Liver (tissue), 9 donors: ENCODE results near the gene ADCYAP1R1. TPM values are rescaled to one million over a fixed set of nuclear protein-coding genes. Genes with fewer than 3 reads are reported as not detected.

Source experiments
- DNase-seq: peaks from one replicate; pipeline ENCODE4 v3.0.0-alpha.2; 2017; ENCODE audit warnings: low spot score
- H3K27ac ChIP-seq, 2 donors: one replicate each; pipeline ENCODE4 v1.7.0; 2013; ENCODE audit warnings: inconsistent platforms in 2 of 2, low read length in 2 of 2, control low read depth in 1 of 2, low read depth in 1 of 2, mild to moderate bottlenecking in 1 of 2
- H3K27me3 ChIP-seq, 4 donors: one replicate each; pipeline versions ENCODE4 v1.6.1 to v1.7.0; 2013; ENCODE audit warnings: low read length in 3 of 4, inconsistent platforms in 1 of 4, mild to moderate bottlenecking in 1 of 4, moderate library complexity in 1 of 4; ENCODE audit not compliant: control insufficient read depth in 4 of 4, insufficient read depth in 4 of 4
- H3K36me3 ChIP-seq, 4 donors: one replicate each; pipeline versions ENCODE4 v1.6.1 to v1.7.0; 2013; ENCODE audit warnings: low read length in 3 of 4, mild to moderate bottlenecking in 3 of 4, low read depth in 1 of 4, moderate library complexity in 1 of 4; ENCODE audit not compliant: control insufficient read depth in 4 of 4, insufficient read depth in 3 of 4
- H3K4me1 ChIP-seq, 4 donors: one replicate each; pipeline versions ENCODE4 v1.6.1 to v1.7.0; 2013; ENCODE audit warnings: low read length in 3 of 4, mild to moderate bottlenecking in 3 of 4, moderate library complexity in 1 of 4; ENCODE audit not compliant: control insufficient read depth in 4 of 4, insufficient read depth in 4 of 4
- H3K4me3 ChIP-seq, 3 donors: one replicate each; pipeline versions ENCODE4 v1.6.1 to v1.7.0; 2013; ENCODE audit warnings: low read length in 3 of 3, control low read depth in 1 of 3, low read depth in 1 of 3, mild to moderate bottlenecking in 1 of 3
- H3K9ac ChIP-seq, 2 donors: one replicate each; pipeline ENCODE4 v1.7.0; 2013; ENCODE audit warnings: low read length in 2 of 2, mild to moderate bottlenecking in 2 of 2, moderate library complexity in 2 of 2, control low read depth in 1 of 2, low read depth in 1 of 2
- H3K9me3 ChIP-seq, 4 donors: one replicate each; pipeline versions ENCODE4 v1.6.1 to v1.7.0; 2013; ENCODE audit warnings: low read length in 3 of 4; ENCODE audit not compliant: control insufficient read depth in 4 of 4
- EGR1 ChIP-seq, 2 donors: IDR thresholded peaks; 2 replicates each; pipeline ENCODE4 v1.6.1; 2016 to 2018; ENCODE audit warnings: antibody characterized with exemption in 2 of 2, low read depth in 2 of 2
- FOXA1 ChIP-seq: IDR thresholded peaks from 2 replicates; pipeline ENCODE4 v1.6.1; 2016; ENCODE audit warnings: antibody characterized with exemption
- FOXA2 ChIP-seq: IDR thresholded peaks from 2 replicates; pipeline ENCODE4 v1.6.1; 2016; ENCODE audit warnings: antibody characterized with exemption
- GABPA ChIP-seq, 2 donors: IDR thresholded peaks in 1 of 2; conservative IDR thresholded peaks in 1 of 2; 2 replicates each; pipeline ENCODE4 v1.6.1; 2016; ENCODE audit warnings: antibody characterized with exemption in 2 of 2, mild to moderate bottlenecking in 1 of 2, moderate library complexity in 1 of 2
- HNF4A ChIP-seq, 2 donors: conservative IDR thresholded peaks; 2 replicates each; pipeline ENCODE4 v1.6.1; 2016; ENCODE audit warnings: antibody characterized with exemption in 2 of 2, mild to moderate bottlenecking in 2 of 2
- HNF4G ChIP-seq: IDR thresholded peaks from 2 replicates; pipeline ENCODE4 v1.6.1; 2016; ENCODE audit warnings: antibody characterized with exemption
- JUND ChIP-seq, 2 donors: IDR thresholded peaks; 2 replicates each; pipeline ENCODE4 v1.6.1; 2016; ENCODE audit warnings: antibody characterized with exemption in 2 of 2
- NR2F2 ChIP-seq: IDR thresholded peaks from 2 replicates; pipeline ENCODE4 v1.6.1; 2016; ENCODE audit warnings: antibody characterized with exemption
- RAD21 ChIP-seq, 2 donors: IDR thresholded peaks; 2 replicates each; pipeline ENCODE4 v1.6.1; 2016; ENCODE audit warnings: antibody characterized with exemption in 2 of 2, mild to moderate bottlenecking in 2 of 2
- RXRA ChIP-seq, 2 donors: IDR thresholded peaks; 2 replicates each; pipeline ENCODE4 v1.6.1; 2017 to 2018; ENCODE audit warnings: antibody characterized with exemption in 2 of 2, mild to moderate bottlenecking in 1 of 2
- SP1 ChIP-seq: IDR thresholded peaks from 2 replicates; pipeline ENCODE4 v1.6.1; 2018; ENCODE audit warnings: antibody characterized with exemption, mild to moderate bottlenecking
- TAF1 ChIP-seq: conservative IDR thresholded peaks from 2 replicates; pipeline ENCODE4 v1.6.1; 2016; ENCODE audit warnings: antibody characterized with exemption, mild to moderate bottlenecking
- YY1 ChIP-seq: IDR thresholded peaks from 2 replicates; pipeline ENCODE4 v1.6.1; 2016; ENCODE audit warnings: antibody characterized with exemption, mild to moderate bottlenecking
- WGBS: extraction: QIAGEN DNeasy Blood & Tissue Kit; methylation state at CpG from one replicate; pipeline ENCODE4 v1.1.7; 2013; 5-methylcytosine and 5-hydroxymethylcytosine counted together
- polyA plus RNA-seq, 2 donors: library from polyadenylated mRNA; stranded (reverse) in 1 of 2; unstranded in 1 of 2; fragments of 200-250 nt in 1 of 2; fragments of >200 nt in 1 of 2; fragmentation: Nextera tagmentation in 1 of 2; extraction: Ambion mirVana in 1 of 2; gene quantifications; one replicate each; pipeline versions ENCODE4 v1.2.1 to v1.2.3, GENCODE V29; 2013 to 2015
- total RNA-seq, 2 donors: library from RNA; depleted of rRNA; stranded (reverse); fragments of >200 nt; gene quantifications; one replicate each; pipeline ENCODE4 v1.2.3, GENCODE V29; 2014
- TF ChIP-seq, protein P1 (sequence below): IDR thresholded peaks from 2 replicates; pipeline ENCODE4 v1.6.1; 2016; ENCODE audit warnings: antibody characterized with exemption
- TF ChIP-seq, protein P2 (sequence below): IDR thresholded peaks from 2 replicates; pipeline ENCODE4 v1.6.1; 2016; ENCODE audit warnings: antibody characterized with exemption
- TF ChIP-seq, protein P3 (sequence below): IDR thresholded peaks from 2 replicates; pipeline ENCODE4 v1.6.1; 2016; ENCODE audit warnings: antibody characterized with exemption
- TF ChIP-seq, protein P4 (sequence below): fragments of 150-350 bp; IDR thresholded peaks from 2 replicates; pipeline ENCODE4 v1.5.1; 2017; ENCODE audit warnings: improper control_type of control experiment, low read depth, low read length; ENCODE audit not compliant: missing input control
- donor health status: healthy.
- donor health status: healthy.
- donor health status: healthy.
- donor health status: healthy.
- donor health status: healthy.

The ADCYAP1R1 gene
- total and polyA plus RNA-seq, 4 donors: 0.05 to 0.67 (median 0.12) TPM; not detected in 1

DNA sequence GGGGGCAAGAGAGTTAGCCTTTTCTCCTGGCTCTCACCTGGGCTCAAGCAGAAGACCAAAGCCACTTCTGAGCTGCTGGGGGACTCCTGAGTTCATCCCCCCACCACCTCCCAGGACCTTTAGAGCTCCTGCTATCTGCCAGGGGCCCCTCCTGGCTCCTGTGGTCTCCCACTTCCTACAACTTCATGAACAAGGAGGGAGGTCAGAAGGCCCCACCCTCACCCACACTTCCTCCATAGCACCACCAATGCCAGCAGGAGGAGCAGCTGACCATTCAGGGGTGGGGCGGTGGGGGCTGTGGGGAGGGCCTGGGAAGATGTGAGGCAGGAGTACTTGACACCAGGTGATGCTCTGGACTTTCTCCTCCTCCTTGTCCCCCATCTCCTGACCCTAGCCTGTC is 32.6 kb upstream of the ADCYAP1R1 start:
- no peak for TF ChIP-seq EGR1 (IDR thresholded peaks at IDR 0.05; ENCODE audit: low read depth in 2 of 2)
- TF ChIP-seq, protein P1, sequence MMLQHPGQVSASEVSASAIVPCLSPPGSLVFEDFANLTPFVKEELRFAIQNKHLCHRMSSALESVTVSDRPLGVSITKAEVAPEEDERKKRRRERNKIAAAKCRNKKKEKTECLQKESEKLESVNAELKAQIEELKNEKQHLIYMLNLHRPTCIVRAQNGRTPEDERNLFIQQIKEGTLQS: no peak
- no peak for TF ChIP-seq HNF4A (conservative IDR thresholded peaks at IDR 0.05)
- no peak for TF ChIP-seq RXRA (IDR thresholded peaks at IDR 0.05)
- TF ChIP-seq, protein P2, sequence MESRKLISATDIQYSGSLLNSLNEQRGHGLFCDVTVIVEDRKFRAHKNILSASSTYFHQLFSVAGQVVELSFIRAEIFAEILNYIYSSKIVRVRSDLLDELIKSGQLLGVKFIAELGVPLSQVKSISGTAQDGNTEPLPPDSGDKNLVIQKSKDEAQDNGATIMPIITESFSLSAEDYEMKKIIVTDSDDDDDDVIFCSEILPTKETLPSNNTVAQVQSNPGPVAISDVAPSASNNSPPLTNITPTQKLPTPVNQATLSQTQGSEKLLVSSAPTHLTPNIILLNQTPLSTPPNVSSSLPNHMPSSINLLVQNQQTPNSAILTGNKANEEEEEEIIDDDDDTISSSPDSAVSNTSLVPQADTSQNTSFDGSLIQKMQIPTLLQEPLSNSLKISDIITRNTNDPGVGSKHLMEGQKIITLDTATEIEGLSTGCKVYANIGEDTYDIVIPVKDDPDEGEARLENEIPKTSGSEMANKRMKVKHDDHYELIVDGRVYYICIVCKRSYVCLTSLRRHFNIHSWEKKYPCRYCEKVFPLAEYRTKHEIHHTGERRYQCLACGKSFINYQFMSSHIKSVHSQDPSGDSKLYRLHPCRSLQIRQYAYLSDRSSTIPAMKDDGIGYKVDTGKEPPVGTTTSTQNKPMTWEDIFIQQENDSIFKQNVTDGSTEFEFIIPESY: no peak
- no peak for TF ChIP-seq GABPA (IDR thresholded peaks at IDR 0.05 in 1 of 2, conservative IDR thresholded peaks at IDR 0.05 in 1 of 2)
- TF ChIP-seq SP1: no peak
- no peak for TF ChIP-seq FOXA1
- no peak for TF ChIP-seq HNF4G
- no peak overlapping the region for H3K9ac ChIP-seq

DNA sequence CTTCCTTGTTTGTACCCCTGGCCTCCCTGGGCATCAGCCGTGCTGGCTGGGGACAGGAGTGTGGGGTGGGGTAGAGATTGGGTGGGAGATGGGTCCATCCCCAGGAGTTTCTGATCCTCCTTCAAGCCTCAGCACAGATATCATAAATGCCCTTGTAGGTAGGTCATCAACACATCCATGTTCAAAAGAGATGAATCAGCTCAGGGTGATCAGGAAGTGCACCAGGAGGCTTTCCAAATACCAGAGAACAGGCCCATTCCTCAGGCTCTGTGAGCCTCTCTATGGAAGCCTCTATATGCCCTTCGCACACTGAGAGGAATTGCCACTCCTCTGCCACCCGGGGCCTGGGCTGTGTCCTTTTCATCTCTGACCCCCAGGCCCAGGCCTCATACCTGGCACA is 31.9 kb upstream of the ADCYAP1R1 start:
- Histone ChIP-seq H3K9me3 (no peaks in the 10 kb centered on the region), H3K36me3 (no peaks in the 10 kb centered on the region), H3K27me3 (no peaks in the 10 kb centered on the region), H3K9ac (no peak overlapping the region), H3K4me3 (no peak overlapping the region), H3K27ac (no peak overlapping the region), H3K4me1 (no peaks in the 10 kb centered on the region)
- TF ChIP-seq TAF1: no peak
- no peak for TF ChIP-seq FOXA1
- TF ChIP-seq, protein P3, sequence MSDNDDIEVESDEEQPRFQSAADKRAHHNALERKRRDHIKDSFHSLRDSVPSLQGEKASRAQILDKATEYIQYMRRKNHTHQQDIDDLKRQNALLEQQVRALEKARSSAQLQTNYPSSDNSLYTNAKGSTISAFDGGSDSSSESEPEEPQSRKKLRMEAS: no peak
- TF ChIP-seq SP1: no peak
- no peak for TF ChIP-seq EGR1 (IDR thresholded peaks at IDR 0.05; ENCODE audit: low read depth in 2 of 2)
- TF ChIP-seq, protein P4, sequence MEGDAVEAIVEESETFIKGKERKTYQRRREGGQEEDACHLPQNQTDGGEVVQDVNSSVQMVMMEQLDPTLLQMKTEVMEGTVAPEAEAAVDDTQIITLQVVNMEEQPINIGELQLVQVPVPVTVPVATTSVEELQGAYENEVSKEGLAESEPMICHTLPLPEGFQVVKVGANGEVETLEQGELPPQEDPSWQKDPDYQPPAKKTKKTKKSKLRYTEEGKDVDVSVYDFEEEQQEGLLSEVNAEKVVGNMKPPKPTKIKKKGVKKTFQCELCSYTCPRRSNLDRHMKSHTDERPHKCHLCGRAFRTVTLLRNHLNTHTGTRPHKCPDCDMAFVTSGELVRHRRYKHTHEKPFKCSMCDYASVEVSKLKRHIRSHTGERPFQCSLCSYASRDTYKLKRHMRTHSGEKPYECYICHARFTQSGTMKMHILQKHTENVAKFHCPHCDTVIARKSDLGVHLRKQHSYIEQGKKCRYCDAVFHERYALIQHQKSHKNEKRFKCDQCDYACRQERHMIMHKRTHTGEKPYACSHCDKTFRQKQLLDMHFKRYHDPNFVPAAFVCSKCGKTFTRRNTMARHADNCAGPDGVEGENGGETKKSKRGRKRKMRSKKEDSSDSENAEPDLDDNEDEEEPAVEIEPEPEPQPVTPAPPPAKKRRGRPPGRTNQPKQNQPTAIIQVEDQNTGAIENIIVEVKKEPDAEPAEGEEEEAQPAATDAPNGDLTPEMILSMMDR: no peak
- no peak for TF ChIP-seq HNF4A (conservative IDR thresholded peaks at IDR 0.05)
- TF ChIP-seq RAD21 (IDR thresholded peaks at IDR 0.05): no peak
- no peak for TF ChIP-seq NR2F2
- 79% methylated on average over 3 of the region's 3 CpGs for WGBS
- no peak for DNase-seq

More for the DNA sequence above, 32.6 kb upstream of the ADCYAP1R1 start:
- Histone ChIP-seq H3K4me1 (no peaks in the 10 kb centered on the region), H3K27ac (no peak overlapping the region), H3K27me3 (no peaks in the 10 kb centered on the region), H3K9me3 (no peaks in the 10 kb centered on the region), H3K36me3 (no peaks in the 10 kb centered on the region), H3K4me3 (no peak overlapping the region)
- no peak for DNase-seq
- 80% methylated on average over 1 of the region's 1 CpG for WGBS

DNA sequence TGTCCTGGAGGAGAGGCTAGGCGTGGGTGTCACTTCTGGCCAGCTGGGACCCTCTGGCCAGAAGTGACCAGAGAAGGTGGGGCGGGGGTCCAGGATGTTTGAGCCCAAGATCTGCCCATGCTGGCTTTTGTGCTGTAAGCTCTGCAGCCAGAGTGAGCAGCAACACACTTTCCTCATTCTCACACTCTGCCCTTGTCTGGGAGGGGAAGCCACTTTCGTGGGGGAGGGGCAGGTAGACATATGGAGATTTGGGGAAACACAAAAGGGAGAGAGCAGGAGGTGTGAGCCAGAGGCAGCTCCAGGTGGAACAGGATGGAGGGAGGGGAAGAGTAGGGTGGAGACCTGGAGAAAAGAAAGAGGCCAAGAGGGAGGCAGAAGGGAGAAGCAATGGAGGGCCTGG is 31.5 kb upstream of the ADCYAP1R1 start:
- Histone ChIP-seq H3K9me3 (no peaks in the 10 kb centered on the region), H3K27ac (no peak overlapping the region), H3K36me3 (no peaks in the 10 kb centered on the region), H3K4me1 (no peaks in the 10 kb centered on the region), H3K27me3 (no peaks in the 10 kb centered on the region), H3K4me3 (no peak overlapping the region), H3K9ac (no peak overlapping the region)
- DNase-seq: no peak
- TF ChIP-seq HNF4G: no peak
- TF ChIP-seq EGR1 (IDR thresholded peaks at IDR 0.05; ENCODE audit: low read depth in 2 of 2): no peak
- no peak for TF ChIP-seq RXRA (IDR thresholded peaks at IDR 0.05)
- TF ChIP-seq, protein P4: no peak
- TF ChIP-seq, protein P2: no peak
- no peak for TF ChIP-seq YY1
- TF ChIP-seq NR2F2: no peak
- TF ChIP-seq, protein P1: no peak
- no peak for TF ChIP-seq GABPA (IDR thresholded peaks at IDR 0.05 in 1 of 2, conservative IDR thresholded peaks at IDR 0.05 in 1 of 2)
- TF ChIP-seq SP1: no peak
- no peak for TF ChIP-seq JUND (IDR thresholded peaks at IDR 0.05)
- TF ChIP-seq FOXA2: no peak
- no peak for TF ChIP-seq RAD21 (IDR thresholded peaks at IDR 0.05)
- WGBS: 72% methylated on average over 3 of the region's 3 CpGs
